Mammary epithelial cell (primary cell): Measurements from ENCODE around the gene COL23A1.

Experiments used
- EZH2 ChIP-seq: IDR thresholded peaks from 2 replicates; pipeline ENCODE4 v1.6.1; 2012; ENCODE audit warnings: low read length, inconsistent platforms, borderline replicate concordance
- TF ChIP-seq, protein P1 (sequence below), 2 donors: IDR thresholded peaks in 1 of 2; conservative IDR thresholded peaks in 1 of 2; 2 replicates each; pipeline ENCODE4 v1.5.1; 2011 to 2012; ENCODE audit warnings: inconsistent platforms in 2 of 2, low read length in 2 of 2, mild to moderate bottlenecking in 2 of 2, control low read depth in 1 of 2, low read depth in 1 of 2; ENCODE audit not compliant: insufficient read depth in 1 of 2; ENCODE audit errors: extremely low read depth in 1 of 2

DNA sequence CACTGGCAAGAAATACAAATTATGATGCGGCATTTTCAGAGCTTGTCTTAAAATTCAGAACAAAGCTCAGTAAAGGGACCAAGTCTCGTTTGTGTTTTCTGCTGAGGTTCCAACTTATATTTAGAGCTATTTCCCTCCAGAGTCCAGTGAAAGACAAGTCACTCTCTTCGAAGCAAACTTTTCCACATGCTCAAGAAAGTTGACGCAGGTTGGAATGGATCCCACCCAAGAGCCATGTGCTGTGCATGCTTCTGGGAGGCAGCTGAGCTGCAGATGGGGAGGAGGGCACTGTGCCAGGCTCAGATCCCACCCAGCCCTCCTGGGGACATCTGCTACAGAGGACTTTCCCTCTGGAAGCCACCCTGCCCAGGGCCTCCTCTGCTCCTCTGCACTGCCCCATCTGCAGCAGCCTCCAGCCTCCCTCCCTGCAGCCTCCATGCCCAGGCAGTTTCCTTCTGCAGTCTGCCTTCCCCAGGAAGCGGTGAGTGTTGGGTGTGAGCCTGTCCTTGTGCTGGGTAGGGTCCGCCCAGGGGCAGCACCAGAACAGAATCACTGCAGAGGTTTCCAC lies 75.3 kb downstream of the COL23A1 start:
- TF ChIP-seq, protein P1, sequence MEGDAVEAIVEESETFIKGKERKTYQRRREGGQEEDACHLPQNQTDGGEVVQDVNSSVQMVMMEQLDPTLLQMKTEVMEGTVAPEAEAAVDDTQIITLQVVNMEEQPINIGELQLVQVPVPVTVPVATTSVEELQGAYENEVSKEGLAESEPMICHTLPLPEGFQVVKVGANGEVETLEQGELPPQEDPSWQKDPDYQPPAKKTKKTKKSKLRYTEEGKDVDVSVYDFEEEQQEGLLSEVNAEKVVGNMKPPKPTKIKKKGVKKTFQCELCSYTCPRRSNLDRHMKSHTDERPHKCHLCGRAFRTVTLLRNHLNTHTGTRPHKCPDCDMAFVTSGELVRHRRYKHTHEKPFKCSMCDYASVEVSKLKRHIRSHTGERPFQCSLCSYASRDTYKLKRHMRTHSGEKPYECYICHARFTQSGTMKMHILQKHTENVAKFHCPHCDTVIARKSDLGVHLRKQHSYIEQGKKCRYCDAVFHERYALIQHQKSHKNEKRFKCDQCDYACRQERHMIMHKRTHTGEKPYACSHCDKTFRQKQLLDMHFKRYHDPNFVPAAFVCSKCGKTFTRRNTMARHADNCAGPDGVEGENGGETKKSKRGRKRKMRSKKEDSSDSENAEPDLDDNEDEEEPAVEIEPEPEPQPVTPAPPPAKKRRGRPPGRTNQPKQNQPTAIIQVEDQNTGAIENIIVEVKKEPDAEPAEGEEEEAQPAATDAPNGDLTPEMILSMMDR (conservative IDR thresholded peaks at IDR 0.05 in 1 of 2, IDR thresholded peaks at IDR 0.05 in 1 of 2; ENCODE audit: extremely low read depth in 1 of 2, insufficient read depth in 1 of 2, low read depth in 1 of 2, low read length in 2 of 2): no peak
- no peak for TF ChIP-seq EZH2
